Stimulated activated memory B cell treated with anti-CD40 and anti-IgM and Interleukin-4, amounts not matched to agents 10 μg/mL and 1 μg/mL and 100 μg/mL, for 72 hours (primary cell): ENCODE results near the gene BTN1A1.
"Not testable (repeated sequence)": the region's sequence is repeated elsewhere in the genome, so short reads cannot be mapped to it uniquely, and the experiment has no call there.

Experiments used
- ATAC-seq: fragments of 150-1000 bp; cut with Tn5 transposase; 2 replicates; pipeline ENCODE4 v1.10.0; 2021
- H3K27ac Mint-ChIP-seq: one replicate; pipeline ENCODE4 v1.8.0; 2022; ENCODE audit warnings: mild to moderate bottlenecking, mixed read lengths
- H3K27me3 Mint-ChIP-seq: one replicate; pipeline ENCODE4 v1.8.0; 2022; ENCODE audit warnings: mixed read lengths
- H3K36me3 Mint-ChIP-seq: one replicate; pipeline ENCODE4 v1.8.0; 2022; ENCODE audit warnings: mixed read lengths
- H3K4me1 Mint-ChIP-seq: one replicate; pipeline ENCODE4 v1.8.0; 2022; ENCODE audit warnings: mixed read lengths
- H3K4me3 Mint-ChIP-seq: one replicate; pipeline ENCODE4 v1.8.0; 2022; ENCODE audit warnings: mild to moderate bottlenecking, moderate library complexity, mixed read lengths
- H3K9me3 Mint-ChIP-seq: one replicate; pipeline ENCODE4 v1.8.0; 2022; ENCODE audit warnings: mixed read lengths

Gene BTN1A1

GRCh38 chr6:26534681-26535465, 34.8 kb downstream of the BTN1A1 start:
- no peaks in the 10 kb centered on the region for H3K9me3 Mint-ChIP-seq
- peaks cover 2% of the 10 kb centered on the region for H3K36me3 Mint-ChIP-seq
- H3K27ac Mint-ChIP-seq = no peak overlapping the region
- H3K4me1 Mint-ChIP-seq = peaks cover 38% of the 10 kb centered on the region
- no peak for ATAC-seq
- H3K27me3 Mint-ChIP-seq = no peaks in the 10 kb centered on the region
- no peak overlapping the region for H3K4me3 Mint-ChIP-seq

DNA sequence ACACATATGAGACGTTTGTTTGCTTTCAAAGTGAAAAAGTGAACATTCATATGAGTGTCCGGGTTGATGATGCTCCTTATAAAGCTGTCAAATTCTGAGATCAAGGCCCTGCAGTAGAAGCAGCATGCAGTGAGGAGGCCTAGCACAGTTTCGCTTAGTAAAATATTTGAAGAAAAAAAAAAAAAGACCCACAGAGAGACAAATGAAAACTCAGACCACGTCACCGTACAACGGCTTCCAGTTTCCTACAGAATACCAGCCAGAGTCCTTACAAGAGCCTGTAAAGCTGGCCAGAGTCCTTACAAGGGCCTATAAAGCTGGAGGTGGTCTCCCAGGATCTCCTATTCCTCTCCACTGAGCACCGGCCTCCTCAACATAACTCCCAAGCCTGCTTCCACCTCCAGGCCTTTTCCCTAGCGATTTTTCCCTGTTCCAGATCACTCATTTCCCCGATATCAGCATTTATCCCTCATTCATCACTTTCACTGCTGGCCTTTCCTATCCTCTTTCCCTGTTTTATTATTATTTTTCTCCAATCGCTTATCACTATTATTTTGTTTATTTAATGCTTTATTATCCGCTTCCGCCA, 36.6 kb downstream of the BTN1A1 start:
- peak overlapping the region; percentile 95 for H3K27ac Mint-ChIP-seq
- H3K36me3 Mint-ChIP-seq = peaks cover 12% of the 10 kb centered on the region
- no peaks in the 10 kb centered on the region for H3K27me3 Mint-ChIP-seq
- peak overlapping the region; percentile 93 for H3K4me3 Mint-ChIP-seq
- H3K4me1 Mint-ChIP-seq = peaks cover 55% of the 10 kb centered on the region
- no peaks in the 10 kb centered on the region for H3K9me3 Mint-ChIP-seq
- ATAC-seq = no peak

GRCh38 chr6:26537160-26537845, 37.2 kb downstream of the BTN1A1 start:
- Mint-ChIP-seq H3K4me1 (peaks cover 53% of the 10 kb centered on the region), H3K27me3 (no peaks in the 10 kb centered on the region), H3K36me3 (peaks cover 13% of the 10 kb centered on the region), H3K27ac (peak overlapping the region; percentile 95), H3K4me3 (peak overlapping the region; percentile 93), H3K9me3 (no peaks in the 10 kb centered on the region)
- ATAC-seq = peak; percentile 85

- Mint-ChIP-seq H3K9me3 (no peaks in the 10 kb centered on the region), H3K4me1 (peaks cover 54% of the 10 kb centered on the region), H3K4me3 (peak within 1 kb of the TSS; percentile 93), H3K27me3 (no peaks in the 10 kb centered on the region), H3K36me3 (peaks cover 20% of the 10 kb centered on the region), H3K27ac (peak within 1 kb of the TSS; percentile 95)
- peak; percentile 85 for ATAC-seq
Measured at GRCh38 chr6:26537846-26538571, 37.9 kb downstream of the BTN1A1 start, which contains the start of gene HMGN4. HMGN4 (plus strand) TSS chr6:26538366; CDS start chr6:26545207, 6,841 bp downstream.

- Mint-ChIP-seq H3K9me3 (no peaks in the 10 kb centered on the region), H3K27ac (peak overlapping the region; percentile 95), H3K4me1 (peaks cover 50% of the 10 kb centered on the region), H3K27me3 (no peaks in the 10 kb centered on the region), H3K36me3 (peaks cover 21% of the 10 kb centered on the region), H3K4me3 (peak overlapping the region; percentile 93)
- no peak for ATAC-seq
Measured at GRCh38 chr6:26538572-26538902, 38.4 kb downstream of the BTN1A1 start.

GRCh38 chr6:26539071-26539615, 39.0 kb downstream of the BTN1A1 start:
- Mint-ChIP-seq H3K27me3 (no peaks in the 10 kb centered on the region), H3K27ac (peak overlapping the region; percentile 95), H3K36me3 (peaks cover 21% of the 10 kb centered on the region), H3K9me3 (no peaks in the 10 kb centered on the region), H3K4me3 (peak overlapping the region; percentile 93), H3K4me1 (peaks cover 53% of the 10 kb centered on the region)
- ATAC-seq = no peak

DNA sequence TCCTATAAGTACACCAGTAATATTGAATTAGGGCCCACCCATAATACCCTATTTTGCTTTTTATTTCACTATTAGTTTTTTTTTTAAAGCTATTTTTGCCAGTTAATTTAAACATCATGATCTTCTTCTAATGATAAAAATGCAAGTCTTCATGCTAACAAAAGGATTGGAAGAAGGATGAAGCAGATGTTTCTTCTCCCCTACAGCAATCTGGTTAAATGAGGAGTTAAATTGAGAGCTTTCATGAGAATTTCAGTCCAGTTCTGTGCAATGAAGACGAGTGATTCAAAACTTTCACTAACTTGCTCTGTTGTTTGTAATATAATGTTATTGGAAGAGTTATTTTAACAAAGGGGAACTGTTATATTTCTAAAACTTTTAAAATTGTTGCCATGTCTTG, 41.5 kb downstream of the BTN1A1 start:
- peaks cover 37% of the 10 kb centered on the region for H3K36me3 Mint-ChIP-seq
- no peaks in the 10 kb centered on the region for H3K27me3 Mint-ChIP-seq
- no peaks in the 10 kb centered on the region for H3K9me3 Mint-ChIP-seq
- peaks cover 51% of the 10 kb centered on the region for H3K4me1 Mint-ChIP-seq
- no peak for ATAC-seq
- peak overlapping the region; percentile 12 for H3K27ac Mint-ChIP-seq
- H3K4me3 Mint-ChIP-seq = no peak overlapping the region

- no peak overlapping the region for H3K4me3 Mint-ChIP-seq
Measured at GRCh38 chr6:26543953-26544352, 43.9 kb downstream of the BTN1A1 start.

DNA sequence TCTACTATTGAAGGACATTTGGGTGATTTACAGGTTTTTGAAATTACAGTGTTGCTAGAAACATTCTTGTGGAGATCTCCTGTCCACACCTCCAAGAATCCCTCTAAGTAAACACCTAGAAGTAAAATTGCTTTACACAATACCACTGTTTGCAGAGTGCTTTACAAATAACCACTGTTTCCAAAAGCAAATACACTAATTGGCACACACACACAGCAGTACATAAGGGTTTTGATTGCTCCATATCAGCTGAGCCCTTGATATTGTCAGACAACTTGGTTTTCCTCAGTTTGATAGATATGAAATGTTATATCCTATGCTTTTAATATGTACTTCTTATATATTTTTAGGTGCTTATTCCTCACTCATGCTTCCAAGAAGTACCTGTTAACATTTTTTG, 44.4 kb downstream of the BTN1A1 start:
- Mint-ChIP-seq H3K4me1 (peaks cover 37% of the 10 kb centered on the region), H3K4me3 (no peak overlapping the region), H3K27me3 (no peaks in the 10 kb centered on the region), H3K9me3 (no peaks in the 10 kb centered on the region), H3K27ac (peak overlapping the region; percentile 53), H3K36me3 (peaks cover 44% of the 10 kb centered on the region)
- no peak for ATAC-seq

More at GRCh38 chr6:26543953-26544352, 43.9 kb downstream of the BTN1A1 start:
- Mint-ChIP-seq H3K27ac (peak overlapping the region; percentile 53), H3K36me3 (peaks cover 44% of the 10 kb centered on the region), H3K27me3 (no peaks in the 10 kb centered on the region), H3K4me1 (peaks cover 42% of the 10 kb centered on the region), H3K9me3 (no peaks in the 10 kb centered on the region)
- ATAC-seq = no peak

DNA sequence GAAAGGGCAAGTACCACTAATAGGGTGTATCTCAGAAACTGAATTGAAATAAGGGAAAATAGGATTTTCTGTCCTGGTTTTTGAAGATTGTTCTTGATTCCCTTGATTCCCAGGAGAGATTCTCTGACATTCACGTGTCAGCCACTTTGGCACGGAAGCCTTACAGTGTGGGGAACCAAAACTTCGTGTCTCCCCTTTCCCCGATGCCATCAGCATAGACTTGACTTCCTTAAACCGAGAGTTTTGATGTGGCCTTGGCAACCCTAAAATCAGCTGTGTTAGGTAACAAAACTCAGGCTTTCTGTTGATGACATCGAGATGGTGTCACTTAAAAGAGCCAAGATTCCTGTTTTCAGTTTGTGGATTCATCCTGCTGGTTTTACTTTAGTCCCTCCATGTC, 45.5 kb downstream of the BTN1A1 start:
- ATAC-seq = no peak
- H3K27ac Mint-ChIP-seq = peak overlapping the region; percentile 49
- peaks cover 33% of the 10 kb centered on the region for H3K4me1 Mint-ChIP-seq

GRCh38 chr6:26547363-26547762, 47.3 kb downstream of the BTN1A1 start:
- not testable (repeated sequence) for ATAC-seq, H3K27ac Mint-ChIP-seq

More for the DNA sequence above, 45.5 kb downstream of the BTN1A1 start:
- Mint-ChIP-seq H3K36me3 (peaks cover 35% of the 10 kb centered on the region), H3K27me3 (no peaks in the 10 kb centered on the region), H3K9me3 (no peaks in the 10 kb centered on the region), H3K4me3 (no peak overlapping the region)

DNA sequence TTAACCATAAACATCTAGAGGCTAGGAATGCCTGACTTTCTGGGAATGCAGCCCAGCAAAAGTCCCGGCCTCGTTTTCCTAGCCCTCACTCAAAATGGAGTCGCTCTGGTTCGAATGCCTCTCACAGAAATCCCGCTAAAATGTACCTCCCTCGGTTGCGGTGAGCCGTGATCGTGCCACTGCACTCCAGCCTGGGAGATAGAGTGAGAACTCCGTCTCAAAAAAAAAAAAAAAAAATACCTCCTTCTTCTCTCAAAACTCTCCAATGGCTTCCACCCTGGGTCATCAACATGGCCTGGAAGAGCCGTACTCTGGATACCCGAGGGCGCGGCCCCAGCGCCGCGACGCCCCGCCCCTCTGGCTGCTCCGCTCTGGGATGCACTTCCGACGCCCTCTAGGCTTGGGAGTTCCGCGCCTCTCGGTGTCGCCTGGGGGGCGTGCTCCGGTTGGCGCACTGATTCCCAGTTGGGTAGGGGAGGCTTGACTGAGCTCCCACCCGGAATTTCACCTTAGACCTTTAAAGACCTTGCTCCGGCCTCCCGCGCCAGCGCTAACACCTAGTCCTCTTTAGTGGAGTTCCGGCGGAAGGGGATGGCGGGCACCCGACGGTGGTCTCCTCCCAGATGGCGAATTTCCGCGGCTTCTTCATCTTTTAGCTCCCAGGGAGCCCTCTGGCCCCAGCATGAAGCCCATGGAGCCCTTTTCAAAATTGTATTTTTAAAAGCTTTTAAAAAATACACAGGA, 50.3 kb downstream of the BTN1A1 start:
- Mint-ChIP-seq H3K27ac (peak overlapping the region; percentile 83), H3K4me3 (peak overlapping the region; percentile 98), H3K36me3 (peaks cover 17% of the 10 kb centered on the region), H3K9me3 (no peaks in the 10 kb centered on the region), H3K4me1 (peaks cover 23% of the 10 kb centered on the region), H3K27me3 (no peaks in the 10 kb centered on the region)
- peak; percentile 65 for ATAC-seq

More at GRCh38 chr6:26547363-26547762, 47.3 kb downstream of the BTN1A1 start:
- Mint-ChIP-seq H3K36me3 (peaks cover 31% of the 10 kb centered on the region), H3K4me1 (peaks cover 29% of the 10 kb centered on the region)
- not testable (repeated sequence) for H3K27me3 Mint-ChIP-seq, H3K4me3 Mint-ChIP-seq, H3K9me3 Mint-ChIP-seq

- ATAC-seq = no peak
- H3K36me3 Mint-ChIP-seq = peaks cover under 1% of the 10 kb centered on the region
- no peaks in the 10 kb centered on the region for H3K9me3 Mint-ChIP-seq
- H3K4me3 Mint-ChIP-seq = no peak overlapping the region
- no peak overlapping the region for H3K27ac Mint-ChIP-seq
- peaks cover 26% of the 10 kb centered on the region for H3K4me1 Mint-ChIP-seq
- no peaks in the 10 kb centered on the region for H3K27me3 Mint-ChIP-seq
Measured at GRCh38 chr6:26552205-26552604, 52.1 kb downstream of the BTN1A1 start.

DNA sequence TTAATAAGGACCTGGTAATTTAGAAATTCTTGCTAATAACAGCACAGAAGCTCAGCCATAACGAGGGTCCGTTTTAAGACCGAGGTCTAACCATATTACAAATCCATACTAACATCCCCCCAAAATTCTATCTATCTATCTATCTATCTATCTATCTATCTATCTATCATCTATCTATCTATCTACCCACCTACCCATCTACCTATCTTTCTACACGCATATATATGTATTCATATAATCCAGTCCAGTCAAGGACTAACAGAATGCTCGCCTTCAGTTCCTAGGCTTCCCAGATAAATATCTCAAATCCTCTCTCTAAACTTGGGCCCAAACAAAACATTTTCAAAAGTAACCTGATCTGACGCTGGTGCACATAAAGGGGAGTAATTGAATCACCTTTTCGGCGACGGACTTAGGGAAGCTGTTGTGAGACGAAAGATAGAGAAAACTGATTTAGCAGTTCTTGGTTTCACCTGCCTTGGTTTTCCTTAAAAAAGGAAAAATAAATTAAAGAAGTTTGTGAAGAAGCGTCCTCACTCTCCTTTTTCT, 52.6 kb downstream of the BTN1A1 start:
- Mint-ChIP-seq H3K9me3 (no peaks in the 10 kb centered on the region), H3K36me3 (no peaks in the 10 kb centered on the region), H3K27ac (no peak overlapping the region), H3K27me3 (no peaks in the 10 kb centered on the region), H3K4me3 (no peak overlapping the region), H3K4me1 (peaks cover 26% of the 10 kb centered on the region)
- no peak for ATAC-seq
